ENCODE measurements around the gene MLLT10. TPM values are rescaled to one million over a fixed set of nuclear protein-coding genes. Genes with fewer than 3 reads are reported as not detected.

The MLLT10 gene
- total RNA-seq, 1 donor from 2014 or later: 43.9 TPM

DNA sequence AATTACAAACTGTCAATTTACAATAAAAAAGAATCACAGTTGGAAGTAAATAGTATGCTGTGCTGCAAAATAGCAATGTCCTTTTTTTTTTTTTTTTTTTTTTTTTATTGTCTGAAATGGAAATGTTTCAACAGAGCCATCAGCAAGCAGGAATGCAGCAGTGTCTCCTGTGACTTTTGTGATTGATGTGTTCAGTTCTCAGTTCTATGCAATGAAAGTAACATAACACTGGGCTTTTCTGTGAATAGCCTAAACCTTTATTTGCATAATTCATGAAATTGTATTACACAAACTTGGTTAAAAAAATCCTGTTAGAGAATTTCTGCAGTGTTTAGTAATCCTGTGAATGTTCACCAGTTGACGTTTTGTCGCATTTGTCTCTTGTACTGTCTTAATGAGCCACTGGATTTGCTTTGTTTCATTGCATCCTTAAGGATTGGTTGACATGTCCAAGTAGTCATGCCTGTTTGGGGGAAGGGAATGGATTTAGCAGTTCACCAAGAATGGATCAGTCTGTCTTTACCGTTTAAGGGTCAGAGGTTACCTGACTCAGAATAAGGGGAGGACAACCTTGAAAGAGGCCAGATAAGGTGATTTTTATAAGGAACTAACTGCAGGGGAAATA, 192.7 kb downstream of the MLLT10 start:
- Mint-ChIP-seq H3K27ac (ENCODE audit: unreplicated experiment) (peak overlapping the region; percentile 35), H3K9me3 (ENCODE audit: unreplicated experiment) (no peaks in the 10 kb centered on the region), H3K4me3 (ENCODE audit: unreplicated experiment) (no peak overlapping the region), H3K27me3 (ENCODE audit: unreplicated experiment) (no peaks in the 10 kb centered on the region), H3K36me3 (ENCODE audit: unreplicated experiment) (peaks cover 14% of the 10 kb centered on the region), H3K4me1 (ENCODE audit: unreplicated experiment) (peaks cover 43% of the 10 kb centered on the region)
- DNase-seq (ENCODE audit: extremely low spot score, unreplicated experiment): no peak
- TF ChIP-seq, protein P1, sequence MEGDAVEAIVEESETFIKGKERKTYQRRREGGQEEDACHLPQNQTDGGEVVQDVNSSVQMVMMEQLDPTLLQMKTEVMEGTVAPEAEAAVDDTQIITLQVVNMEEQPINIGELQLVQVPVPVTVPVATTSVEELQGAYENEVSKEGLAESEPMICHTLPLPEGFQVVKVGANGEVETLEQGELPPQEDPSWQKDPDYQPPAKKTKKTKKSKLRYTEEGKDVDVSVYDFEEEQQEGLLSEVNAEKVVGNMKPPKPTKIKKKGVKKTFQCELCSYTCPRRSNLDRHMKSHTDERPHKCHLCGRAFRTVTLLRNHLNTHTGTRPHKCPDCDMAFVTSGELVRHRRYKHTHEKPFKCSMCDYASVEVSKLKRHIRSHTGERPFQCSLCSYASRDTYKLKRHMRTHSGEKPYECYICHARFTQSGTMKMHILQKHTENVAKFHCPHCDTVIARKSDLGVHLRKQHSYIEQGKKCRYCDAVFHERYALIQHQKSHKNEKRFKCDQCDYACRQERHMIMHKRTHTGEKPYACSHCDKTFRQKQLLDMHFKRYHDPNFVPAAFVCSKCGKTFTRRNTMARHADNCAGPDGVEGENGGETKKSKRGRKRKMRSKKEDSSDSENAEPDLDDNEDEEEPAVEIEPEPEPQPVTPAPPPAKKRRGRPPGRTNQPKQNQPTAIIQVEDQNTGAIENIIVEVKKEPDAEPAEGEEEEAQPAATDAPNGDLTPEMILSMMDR (IDR thresholded peaks at IDR 0.05): no peak

DNA sequence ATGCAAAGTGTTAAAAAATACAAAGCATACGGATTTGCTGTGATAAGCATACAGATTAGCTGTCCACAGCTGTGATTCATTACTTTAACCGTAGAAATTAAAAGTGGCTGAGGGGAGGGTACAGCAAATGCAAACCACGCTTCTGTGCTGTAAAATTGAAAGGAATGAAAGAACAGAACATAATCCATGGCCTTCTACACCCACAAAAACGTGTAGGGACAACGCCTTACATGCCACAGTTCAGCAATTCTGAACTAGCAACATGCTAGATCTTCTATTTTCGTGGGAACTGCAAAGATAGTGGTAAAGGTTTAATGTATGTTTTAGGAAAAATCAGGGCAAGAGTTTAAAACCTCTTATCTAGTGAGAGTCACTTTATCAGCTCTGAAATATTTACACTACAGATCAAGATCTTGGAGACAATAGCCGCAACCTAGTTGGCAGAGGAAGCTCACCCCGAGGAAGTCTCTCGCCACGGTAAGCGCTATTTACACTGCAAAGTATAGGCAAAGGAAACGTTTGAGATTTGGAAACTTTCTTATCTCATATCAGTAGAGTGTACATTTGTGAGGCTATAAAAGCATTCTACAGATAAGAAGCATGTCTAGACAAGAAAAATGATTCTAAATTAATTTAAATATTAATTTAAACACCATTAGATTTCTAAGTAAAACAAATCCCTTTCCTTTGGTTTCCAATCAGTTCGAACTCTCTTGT, 193.6 kb downstream of the MLLT10 start:
- TF ChIP-seq, protein P1 (IDR thresholded peaks at IDR 0.05): no peak
- Mint-ChIP-seq H3K27ac (ENCODE audit: unreplicated experiment) (peak overlapping the region; percentile 68), H3K4me1 (ENCODE audit: unreplicated experiment) (peaks cover 51% of the 10 kb centered on the region), H3K27me3 (ENCODE audit: unreplicated experiment) (no peaks in the 10 kb centered on the region), H3K9me3 (ENCODE audit: unreplicated experiment) (no peaks in the 10 kb centered on the region), H3K4me3 (ENCODE audit: unreplicated experiment) (no peak overlapping the region), H3K36me3 (ENCODE audit: unreplicated experiment) (peaks cover 14% of the 10 kb centered on the region)
- DNase-seq (ENCODE audit: extremely low spot score, unreplicated experiment): no peak

DNA sequence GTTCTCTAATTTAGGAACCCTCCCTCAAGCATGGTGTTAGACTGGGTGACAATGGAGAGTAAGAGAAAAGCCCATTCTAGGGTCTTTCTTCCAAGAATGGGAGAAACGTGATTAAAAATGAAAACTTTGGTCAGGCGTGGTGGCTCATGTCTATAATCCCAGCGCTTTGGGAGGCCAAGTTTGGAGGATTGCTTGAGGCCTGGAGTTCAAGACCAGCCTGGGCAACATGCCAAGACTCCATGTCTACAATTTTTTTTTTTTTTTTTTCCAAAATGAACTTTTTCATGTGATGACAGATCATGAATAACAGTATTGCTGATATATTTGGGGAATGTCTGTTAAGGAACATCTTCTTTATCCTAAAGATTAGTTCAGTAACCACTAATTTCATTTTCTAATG, 194.6 kb downstream of the MLLT10 start:
- no peak overlapping the region for H3K4me3 Mint-ChIP-seq (ENCODE audit: unreplicated experiment)
- TF ChIP-seq, protein P1 (IDR thresholded peaks at IDR 0.05): no peak
- peaks cover 14% of the 10 kb centered on the region for H3K36me3 Mint-ChIP-seq (ENCODE audit: unreplicated experiment)
- no peaks in the 10 kb centered on the region for H3K27me3 Mint-ChIP-seq (ENCODE audit: unreplicated experiment)
- no peaks in the 10 kb centered on the region for H3K9me3 Mint-ChIP-seq (ENCODE audit: unreplicated experiment)
- no peak overlapping the region for H3K27ac Mint-ChIP-seq (ENCODE audit: unreplicated experiment)
- DNase-seq (ENCODE audit: extremely low spot score, unreplicated experiment): no peak
- peaks cover 61% of the 10 kb centered on the region for H3K4me1 Mint-ChIP-seq (ENCODE audit: unreplicated experiment)

DNA sequence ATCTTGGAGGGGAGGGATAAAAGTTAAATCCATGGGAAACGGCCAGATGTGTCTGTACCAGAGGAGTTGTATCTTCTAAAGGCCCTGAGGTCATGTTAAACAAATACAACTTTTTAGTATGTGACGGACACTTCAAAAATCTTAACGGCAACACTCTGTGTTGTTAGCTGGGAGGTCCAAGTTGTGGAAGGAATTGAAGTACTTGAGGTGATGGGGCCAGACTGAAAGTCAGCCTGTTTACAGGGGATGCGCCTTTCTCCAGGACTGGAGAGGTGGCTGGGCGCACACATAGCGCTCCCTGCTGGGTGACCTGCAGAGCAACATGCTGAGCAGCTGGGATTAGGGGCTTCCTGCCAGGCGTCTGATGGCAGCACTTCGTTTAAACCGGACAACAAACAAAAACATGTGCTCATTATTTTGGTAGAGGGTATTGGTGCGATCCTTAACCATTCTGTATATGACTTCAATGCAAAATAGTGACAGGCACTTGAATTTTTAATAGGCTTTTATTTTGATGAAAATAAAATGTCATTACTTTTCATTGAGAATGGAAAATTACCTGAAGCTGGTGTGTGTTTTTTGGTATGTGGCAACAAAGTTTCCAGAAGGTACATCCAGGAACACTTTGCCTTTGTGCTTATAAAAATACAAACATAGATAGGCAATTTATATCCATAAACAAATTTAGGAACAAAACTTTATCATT, 198.2 kb downstream of the MLLT10 start:
- no peak overlapping the region for H3K4me3 Mint-ChIP-seq (ENCODE audit: unreplicated experiment)
- no peaks in the 10 kb centered on the region for H3K27me3 Mint-ChIP-seq (ENCODE audit: unreplicated experiment)
- H3K4me1 Mint-ChIP-seq (ENCODE audit: unreplicated experiment): peaks cover 57% of the 10 kb centered on the region
- peaks cover 34% of the 10 kb centered on the region for H3K36me3 Mint-ChIP-seq (ENCODE audit: unreplicated experiment)
- H3K9me3 Mint-ChIP-seq (ENCODE audit: unreplicated experiment): no peaks in the 10 kb centered on the region
- TF ChIP-seq, protein P1 (IDR thresholded peaks at IDR 0.05): peak; percentile 96
- DNase-seq (ENCODE audit: extremely low spot score, unreplicated experiment): no peak
- H3K27ac Mint-ChIP-seq (ENCODE audit: unreplicated experiment): peak overlapping the region; percentile 65

DNA sequence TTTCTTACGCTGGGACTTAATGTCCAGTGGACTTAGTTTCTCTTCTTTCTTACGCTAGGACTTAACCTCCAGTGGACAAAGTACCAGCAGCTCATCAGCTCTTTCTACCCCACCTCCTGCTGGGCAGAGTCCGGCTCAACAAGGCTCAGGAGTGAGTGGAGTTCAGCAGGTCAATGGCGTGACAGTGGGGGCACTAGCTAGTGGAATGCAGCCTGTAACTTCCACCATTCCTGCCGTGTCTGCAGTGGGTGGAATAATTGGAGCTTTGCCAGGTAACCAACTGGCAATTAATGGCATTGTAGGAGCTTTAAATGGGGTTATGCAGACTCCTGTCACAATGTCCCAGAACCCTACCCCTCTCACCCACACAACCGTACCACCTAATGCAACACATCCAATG, 199.7 kb downstream of the MLLT10 start:
- no peak for DNase-seq (ENCODE audit: extremely low spot score, unreplicated experiment)
- Mint-ChIP-seq H3K4me1 (ENCODE audit: unreplicated experiment) (peaks cover 44% of the 10 kb centered on the region), H3K27me3 (ENCODE audit: unreplicated experiment) (no peaks in the 10 kb centered on the region), H3K9me3 (ENCODE audit: unreplicated experiment) (no peaks in the 10 kb centered on the region), H3K27ac (ENCODE audit: unreplicated experiment) (peak overlapping the region; percentile 85), H3K36me3 (ENCODE audit: unreplicated experiment) (peaks cover 39% of the 10 kb centered on the region), H3K4me3 (ENCODE audit: unreplicated experiment) (peak overlapping the region; percentile 46)
- TF ChIP-seq, protein P1 (IDR thresholded peaks at IDR 0.05): no peak

Measured in osteocyte (in vitro differentiated cells).